ENCODE data around the gene FADS2. TPM values are rescaled to one million over a fixed set of nuclear protein-coding genes. Genes with fewer than 3 reads are reported as not detected.

The FADS2 gene
- total and polyA plus RNA-seq, 2 experiments from 2014 or later: 317 to 356 TPM

- Histone ChIP-seq H3K9me2 (replicated peaks; ENCODE audit: insufficient read depth) (no peaks in the 10 kb centered on the region), H3K4me3 (no peak overlapping the region), H3K9me3 (ENCODE audit: low read depth) (no peaks in the 10 kb centered on the region), H3K27ac (no peak overlapping the region), H2AFZ (no peak overlapping the region), H3K4me2 (no peak overlapping the region), H4K20me1 (ENCODE audit: insufficient read depth, poor library complexity, severe bottlenecking) (no peaks in the 10 kb centered on the region), H3K4me1 (ENCODE audit: insufficient read depth) (no peaks in the 10 kb centered on the region), H3K36me3 (replicated peaks; ENCODE audit: insufficient read depth, low read depth) (no peaks in the 10 kb centered on the region), H3K79me2 (no peaks in the 10 kb centered on the region), H3K27me3 (no peaks in the 10 kb centered on the region)
- no peak for TF ChIP-seq EZH2phosphoT487 (IDR thresholded peaks at IDR 0.05; ENCODE audit: low read depth, severe bottlenecking, unreplicated experiment)
- TF ChIP-seq CTCF (IDR thresholded peaks at IDR 0.05; ENCODE audit: poor library complexity): no peak
- TF ChIP-seq EZH2 (IDR thresholded peaks at IDR 0.05; ENCODE audit: borderline replicate concordance): no peak
- no peak for DNase-seq (ENCODE audit: low spot score)
- WGBS (ENCODE audit: low lambda C conversion rate, missing lambda C conversion rate): 95% methylated on average over 7 of the region's 7 CpGs
These were observed 22.6 kb downstream of the FADS2 start for GRCh38 chr11:61850687-61851086.

- DNase-seq (ENCODE audit: low spot score): no peak
- WGBS (ENCODE audit: low lambda C conversion rate, missing lambda C conversion rate): 95% methylated on average over 24 of the region's 24 CpGs
- TF ChIP-seq EZH2 (IDR thresholded peaks at IDR 0.05; ENCODE audit: borderline replicate concordance) (no peak), CTCF (IDR thresholded peaks at IDR 0.05; ENCODE audit: poor library complexity) (no peak), EZH2phosphoT487 (IDR thresholded peaks at IDR 0.05; ENCODE audit: low read depth, severe bottlenecking, unreplicated experiment) (no peak)
- no peaks in the 10 kb centered on the region for H3K9me2 ChIP-seq (replicated peaks; ENCODE audit: insufficient read depth)
- no peaks in the 10 kb centered on the region for H3K36me3 ChIP-seq (replicated peaks; ENCODE audit: insufficient read depth, low read depth)
- H3K9me3 ChIP-seq (ENCODE audit: low read depth): no peaks in the 10 kb centered on the region
- H3K4me2 ChIP-seq: no peak overlapping the region
- H3K4me3 ChIP-seq: no peak overlapping the region
- no peaks in the 10 kb centered on the region for H4K20me1 ChIP-seq (ENCODE audit: insufficient read depth, poor library complexity, severe bottlenecking)
- H3K79me2 ChIP-seq: no peaks in the 10 kb centered on the region
- no peak overlapping the region for H2AFZ ChIP-seq
- no peaks in the 10 kb centered on the region for H3K4me1 ChIP-seq (ENCODE audit: insufficient read depth)
- no peak overlapping the region for H3K27ac ChIP-seq
- no peaks in the 10 kb centered on the region for H3K27me3 ChIP-seq
These were observed 23.2 kb downstream of the FADS2 start for GRCh38 chr11:61851113-61851899.

DNA sequence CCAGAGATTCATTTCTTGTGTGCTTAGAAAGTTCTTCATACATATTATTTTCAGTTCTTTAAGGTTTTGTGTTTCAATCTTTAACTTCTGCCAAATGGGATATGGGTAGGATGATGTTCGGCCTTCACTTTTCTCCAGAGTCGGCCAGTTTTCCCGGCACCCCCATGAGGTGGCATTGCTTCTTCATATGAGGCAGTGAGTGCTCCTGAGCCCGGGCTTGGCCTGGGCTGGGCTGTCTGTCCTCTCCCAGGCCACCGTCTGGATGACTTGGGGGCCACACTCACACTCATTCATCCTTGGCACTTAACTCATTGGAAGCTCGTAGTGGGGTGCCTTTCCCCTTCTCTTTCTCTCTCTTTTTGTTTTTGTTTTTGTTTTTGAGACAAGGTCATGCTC lies 23.8 kb downstream of the FADS2 start:
- Histone ChIP-seq H3K79me2 (no peaks in the 10 kb centered on the region), H3K36me3 (replicated peaks; ENCODE audit: insufficient read depth, low read depth) (no peaks in the 10 kb centered on the region), H2AFZ (no peak overlapping the region), H3K4me3 (no peak overlapping the region), H3K27ac (no peak overlapping the region), H3K9me2 (replicated peaks; ENCODE audit: insufficient read depth) (no peaks in the 10 kb centered on the region), H3K4me2 (no peak overlapping the region), H3K9me3 (ENCODE audit: low read depth) (no peaks in the 10 kb centered on the region), H3K27me3 (no peaks in the 10 kb centered on the region), H4K20me1 (ENCODE audit: insufficient read depth, poor library complexity, severe bottlenecking) (no peaks in the 10 kb centered on the region), H3K4me1 (ENCODE audit: insufficient read depth) (no peaks in the 10 kb centered on the region)
- TF ChIP-seq EZH2phosphoT487 (IDR thresholded peaks at IDR 0.05; ENCODE audit: low read depth, severe bottlenecking, unreplicated experiment) (no peak), CTCF (IDR thresholded peaks at IDR 0.05; ENCODE audit: poor library complexity) (no peak), EZH2 (IDR thresholded peaks at IDR 0.05; ENCODE audit: borderline replicate concordance) (no peak)
- WGBS (ENCODE audit: low lambda C conversion rate, missing lambda C conversion rate): 97% methylated on average over 6 of the region's 6 CpGs
- DNase-seq (ENCODE audit: low spot score): no peak
